HS-5 (cell line): Measurements from ENCODE around the gene WNT4.

Experiments used
- DNase-seq: peaks from one replicate; pipeline ENCODE4 v3.0.0-alpha.2; 2012; ENCODE audit warnings: low read depth

WNT4 gene

GRCh38 chr1:22129501-22130117 lies 13.3 kb downstream of the WNT4 start:
- DNase-seq: no peak

DNA sequence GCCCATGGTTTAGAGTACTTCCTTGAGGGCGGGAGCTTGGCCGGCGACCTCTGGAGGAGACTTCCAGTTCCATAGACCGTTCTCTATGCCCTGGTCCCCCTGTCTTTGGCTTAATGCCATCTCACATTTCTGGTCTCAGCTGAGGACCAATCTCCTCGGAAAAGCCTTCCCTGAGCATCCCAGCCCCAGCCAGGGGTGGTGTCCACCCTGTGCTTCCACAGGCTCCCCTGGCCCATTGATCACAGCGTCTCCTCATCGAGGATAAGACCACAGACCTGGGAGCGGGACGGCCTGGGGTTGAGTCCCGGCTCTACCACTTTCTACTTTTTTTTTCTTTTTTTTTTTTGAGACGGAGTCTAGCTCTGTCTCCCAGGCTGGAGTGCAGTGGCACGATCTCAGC lies 14.5 kb downstream of the WNT4 start:
- DNase-seq: no peak

- DNase-seq: no peak
Measured at GRCh38 chr1:22127731-22128130, 15.2 kb downstream of the WNT4 start.

GRCh38 chr1:22127248-22127647 lies 15.6 kb downstream of the WNT4 start:
- no peak for DNase-seq

DNA sequence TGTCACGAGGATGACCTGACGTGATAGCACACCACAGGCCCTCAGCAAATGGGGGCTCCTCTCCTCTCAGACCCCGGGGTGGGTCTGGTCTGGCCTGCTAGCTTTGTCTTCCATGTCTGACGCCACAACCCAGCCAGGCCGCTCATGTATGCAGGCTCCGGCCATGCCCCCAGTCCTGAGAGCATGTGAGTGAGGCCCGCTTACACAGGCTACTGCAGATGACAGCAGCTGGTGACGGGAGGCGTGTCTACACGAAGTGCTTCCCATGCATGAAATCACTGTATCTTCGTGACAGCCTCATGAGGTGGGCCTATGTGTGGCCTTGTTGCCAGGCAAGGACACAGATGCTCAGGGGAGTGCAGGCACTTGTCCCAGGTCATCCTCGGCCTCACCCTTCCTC lies 16.4 kb downstream of the WNT4 start:
- DNase-seq: no peak

- DNase-seq: no peak
Measured at GRCh38 chr1:22124592-22125229, 18.2 kb downstream of the WNT4 start.

GRCh38 chr1:22123901-22124404 lies 18.9 kb downstream of the WNT4 start:
- DNase-seq: no peak

GRCh38 chr1:22123071-22123390 lies 19.9 kb downstream of the WNT4 start:
- no peak for DNase-seq

GRCh38 chr1:22122273-22123070 lies 20.4 kb downstream of the WNT4 start:
- no peak for DNase-seq

DNA sequence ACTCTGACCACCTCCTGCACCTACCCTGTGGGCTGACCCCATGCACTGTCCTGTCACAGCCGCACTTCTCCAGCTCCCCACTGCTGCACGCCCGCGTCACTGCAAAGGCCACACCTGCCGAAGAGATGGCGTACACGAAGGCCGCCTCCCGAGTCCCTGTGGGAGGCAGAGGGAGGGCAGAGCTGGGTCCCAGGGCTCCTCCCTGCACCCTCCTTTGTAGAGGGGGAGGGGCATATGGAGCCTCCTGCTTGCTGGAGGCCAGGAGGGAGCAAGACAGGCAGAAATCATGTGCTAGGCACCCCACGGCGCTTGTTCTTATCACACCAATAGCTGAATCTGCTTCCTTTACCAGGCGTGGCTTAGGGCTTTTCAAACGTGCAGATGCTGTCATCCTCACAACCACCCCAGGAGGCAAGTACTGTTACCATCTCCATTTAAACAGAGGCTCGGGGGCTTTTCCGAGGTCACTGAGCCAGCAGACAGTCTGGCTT lies 21.4 kb downstream of the WNT4 start:
- no peak for DNase-seq

- no peak for DNase-seq
Measured at GRCh38 chr1:22120469-22120790, 22.5 kb downstream of the WNT4 start.

DNA sequence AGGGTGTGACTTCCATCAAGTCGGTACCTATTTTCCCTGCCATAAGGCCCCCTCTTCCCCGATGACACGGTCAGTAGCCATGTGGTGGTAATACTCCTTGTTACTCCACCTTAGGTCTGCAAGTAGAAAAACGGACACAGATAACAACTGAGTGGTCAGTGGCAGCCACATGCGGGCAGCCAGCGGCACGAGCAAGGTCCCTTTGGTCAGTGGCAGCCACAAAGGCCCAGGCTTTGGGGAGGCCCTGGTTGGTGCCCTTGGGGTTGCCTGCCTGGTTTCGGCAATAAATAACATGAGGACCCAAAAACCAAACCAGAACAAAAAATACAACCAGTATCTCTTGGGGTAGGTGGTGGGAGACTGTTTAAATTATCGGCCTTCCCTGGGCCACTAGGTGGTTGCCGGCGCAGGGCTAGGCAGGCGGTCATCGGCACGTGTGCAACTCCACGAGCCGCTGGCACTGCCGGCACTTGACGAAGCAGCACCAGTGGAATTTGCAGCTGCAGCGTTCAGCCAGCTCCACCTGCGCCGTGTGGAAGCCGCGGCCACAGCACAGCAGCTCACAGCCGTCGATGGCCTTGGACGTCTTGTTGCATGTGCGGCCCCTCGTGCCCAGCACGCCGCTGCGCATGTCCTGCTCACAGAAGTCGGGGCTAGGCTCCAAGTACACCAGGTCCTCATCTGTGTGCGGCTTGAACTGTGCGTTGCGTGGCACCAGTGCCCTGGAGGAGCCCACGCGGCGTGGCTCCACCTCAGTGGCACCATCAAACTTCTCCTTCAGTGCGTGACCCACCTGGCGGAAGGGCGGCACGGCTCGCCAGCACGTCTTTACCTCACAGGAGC lies 23.1 kb downstream of the WNT4 start:
- no peak for DNase-seq

DNA sequence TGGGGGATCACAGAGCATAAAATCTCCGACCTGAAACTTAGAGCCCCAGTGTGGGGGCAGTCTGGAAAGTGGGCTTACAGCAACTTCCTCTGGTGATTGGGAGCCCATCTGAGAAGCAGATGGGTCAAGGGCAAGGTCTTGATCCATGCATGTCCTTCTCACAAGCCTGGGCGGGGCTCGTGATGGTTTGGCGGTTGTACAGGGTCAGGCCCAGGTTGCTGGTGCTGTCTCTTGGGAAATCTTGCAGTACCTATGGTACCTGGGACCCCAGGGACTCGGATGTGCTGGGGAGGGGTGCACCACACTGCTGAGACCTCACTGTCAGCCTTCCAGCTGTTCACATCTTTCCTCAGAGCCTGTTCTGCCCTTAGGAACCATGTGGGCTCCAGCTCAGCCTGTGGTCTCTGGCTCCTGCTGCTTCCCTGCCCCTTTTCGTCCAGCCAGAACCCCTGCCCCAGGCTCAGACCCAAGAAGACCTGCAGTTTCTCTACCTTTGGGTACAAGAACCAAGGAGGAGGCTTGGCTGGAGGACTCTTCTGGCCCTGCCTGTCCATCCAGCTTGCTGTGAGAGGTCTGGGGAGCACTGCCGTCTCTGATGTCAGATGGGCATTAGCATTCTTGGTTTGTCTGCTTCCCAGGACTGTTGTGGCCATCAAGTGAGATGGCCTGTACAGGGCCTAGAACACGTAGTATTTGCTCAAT lies 24.5 kb downstream of the WNT4 start:
- no peak for DNase-seq

DNA sequence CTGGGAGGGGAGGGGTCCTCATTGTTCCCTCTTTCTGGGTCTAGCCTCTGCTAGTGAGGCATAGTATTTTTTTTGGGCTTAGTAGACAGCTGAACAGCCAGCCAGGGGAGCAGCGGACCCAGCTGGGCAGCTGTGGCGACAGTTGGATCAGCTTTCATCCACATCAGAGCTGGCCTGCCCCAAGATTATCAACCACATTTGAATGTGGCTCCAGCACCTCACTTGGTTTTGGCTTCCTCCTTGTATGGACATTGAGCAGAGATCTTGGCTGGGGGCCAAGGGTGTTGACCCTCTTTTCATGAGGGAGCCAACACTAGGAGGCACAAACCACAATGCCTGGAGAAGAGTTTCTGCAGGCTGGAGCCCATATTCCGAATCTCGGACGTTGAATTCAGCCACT lies 25.0 kb downstream of the WNT4 start:
- DNase-seq: no peak

- DNase-seq: no peak
Measured at GRCh38 chr1:22117238-22117637, 25.7 kb downstream of the WNT4 start.

DNA sequence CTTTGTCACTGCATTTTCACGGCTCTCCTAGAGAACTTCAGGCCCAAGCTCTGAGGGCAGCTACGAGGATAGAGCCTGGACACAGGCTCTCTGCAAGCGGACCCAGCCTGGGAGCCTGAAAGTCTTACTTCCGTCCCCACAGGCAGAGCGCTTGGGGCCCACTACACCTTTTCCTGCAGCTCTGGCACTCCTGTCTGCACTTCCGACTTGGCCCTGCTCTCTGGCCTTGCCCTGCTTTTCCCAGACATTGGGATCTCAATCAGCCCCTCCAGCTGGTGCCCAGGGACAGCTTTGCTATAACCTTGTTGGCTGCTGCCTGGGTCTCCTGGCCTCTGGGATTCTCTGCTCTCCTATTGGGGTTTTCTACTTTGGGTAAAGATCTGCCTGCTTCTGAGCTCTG lies 27.6 kb downstream of the WNT4 start:
- DNase-seq: no peak

GRCh38 chr1:22114083-22115012 lies 28.5 kb downstream of the WNT4 start:
- no peak for DNase-seq

DNA sequence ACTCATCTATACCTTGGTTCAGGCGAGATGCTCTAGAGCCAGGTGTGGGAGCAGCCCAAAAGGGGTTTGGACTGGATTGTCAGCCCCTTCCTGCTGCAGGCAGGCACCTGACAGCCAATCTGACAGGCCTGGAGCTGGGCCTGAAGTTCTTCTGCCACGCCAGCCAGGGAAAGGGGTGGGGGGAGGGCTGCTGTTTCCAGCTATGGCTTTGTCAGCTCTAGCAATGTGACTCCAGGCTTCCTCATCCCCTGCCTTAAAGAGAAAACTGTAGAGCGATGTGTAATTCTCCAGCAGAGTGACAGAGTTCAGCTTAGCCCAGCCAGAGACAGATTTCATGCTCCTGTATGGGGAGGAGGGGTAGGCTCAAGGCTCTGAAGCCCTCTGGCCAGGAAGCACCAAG lies 30.3 kb downstream of the WNT4 start:
- no peak for DNase-seq

DNA sequence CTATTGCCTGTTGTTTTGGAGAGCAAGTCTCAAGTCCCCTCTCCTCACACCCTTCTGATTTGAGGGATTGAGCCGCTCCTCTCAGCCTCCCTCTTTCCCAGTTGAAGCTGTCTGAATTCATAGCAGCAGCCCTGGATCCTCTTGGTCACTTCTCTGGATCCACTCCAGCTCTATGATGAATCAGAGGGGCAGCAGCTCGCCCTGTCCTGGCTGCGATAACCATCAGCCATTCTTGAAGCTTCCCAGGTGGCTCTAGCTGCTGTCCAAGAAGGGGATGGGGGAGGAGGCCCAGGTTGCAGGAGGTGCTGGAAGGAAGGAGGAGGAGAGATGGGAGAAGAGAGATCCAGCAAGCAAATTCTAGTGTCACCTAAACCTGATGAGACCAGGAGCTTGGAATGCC lies 31.3 kb downstream of the WNT4 start:
- DNase-seq: no peak

DNA sequence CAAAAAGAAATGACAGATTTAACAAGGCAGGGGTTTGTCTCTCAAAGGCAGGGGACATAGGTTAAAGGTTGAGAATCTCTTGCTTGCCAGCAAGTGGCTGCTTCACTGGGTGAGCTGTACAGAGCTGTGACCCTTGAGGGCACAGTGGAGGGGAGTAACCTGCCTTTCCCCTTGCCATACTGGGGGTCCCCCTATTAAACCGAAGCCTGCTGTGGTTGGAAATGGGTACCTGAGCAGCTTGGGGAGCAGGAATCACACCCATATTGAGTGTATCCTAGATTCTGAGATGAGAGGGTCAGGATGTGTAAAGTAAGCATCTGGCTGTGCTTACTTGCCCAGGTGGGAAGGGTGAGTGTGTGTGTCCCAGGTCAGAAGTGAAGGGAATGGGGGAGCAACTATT lies 31.8 kb downstream of the WNT4 start:
- DNase-seq: no peak

- no peak for DNase-seq
Measured at GRCh38 chr1:22110016-22110415, 32.9 kb downstream of the WNT4 start.
